ENCODE results near the gene MKRN2. TPM values are rescaled to one million over a fixed set of nuclear protein-coding genes. Genes with fewer than 3 reads are reported as not detected.

Gene MKRN2, protein sequence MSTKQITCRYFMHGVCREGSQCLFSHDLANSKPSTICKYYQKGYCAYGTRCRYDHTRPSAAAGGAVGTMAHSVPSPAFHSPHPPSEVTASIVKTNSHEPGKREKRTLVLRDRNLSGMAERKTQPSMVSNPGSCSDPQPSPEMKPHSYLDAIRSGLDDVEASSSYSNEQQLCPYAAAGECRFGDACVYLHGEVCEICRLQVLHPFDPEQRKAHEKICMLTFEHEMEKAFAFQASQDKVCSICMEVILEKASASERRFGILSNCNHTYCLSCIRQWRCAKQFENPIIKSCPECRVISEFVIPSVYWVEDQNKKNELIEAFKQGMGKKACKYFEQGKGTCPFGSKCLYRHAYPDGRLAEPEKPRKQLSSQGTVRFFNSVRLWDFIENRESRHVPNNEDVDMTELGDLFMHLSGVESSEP
- total RNA-seq (10 to 100 TPM; 32.1 to 34.1 TPM), polyA plus RNA-seq (ENCODE audit: insufficient read length in 2 of 2) (10 to 100 TPM; 31.5 to 32.1 TPM)
- long read RNA-seq, donor 1, transcript MKRN2-201 (8 exons, 2,848 nt), result major isoform, 10 of 134 reads
- long read RNA-seq, donor 1, partial matches to known transcripts, result 123 of 134 reads
- long read RNA-seq, donor 1, other reads (novel, unspliced or antisense), result 0 of 134 reads
- long read RNA-seq, donor 2, transcript MKRN2-201 (8 exons, 2,848 nt), result major isoform, 6 of 6 reads
- long read RNA-seq, donor 2, partial matches to known transcripts, result 0 of 6 reads
- long read RNA-seq, donor 2, other reads (novel, unspliced or antisense), result 0 of 6 reads
- long read RNA-seq, donor 3, partial matches to known transcripts, result 0 of 2 reads
- long read RNA-seq, donor 3, other reads (novel, unspliced or antisense), result 0 of 2 reads
- long read RNA-seq, donor 4, transcript MKRN2-201 (8 exons, 2,848 nt), result major isoform, 5 of 10 reads
- long read RNA-seq, donor 4, partial matches to known transcripts, result 5 of 10 reads
- long read RNA-seq, donor 4, other reads (novel, unspliced or antisense), result 0 of 10 reads

DNA sequence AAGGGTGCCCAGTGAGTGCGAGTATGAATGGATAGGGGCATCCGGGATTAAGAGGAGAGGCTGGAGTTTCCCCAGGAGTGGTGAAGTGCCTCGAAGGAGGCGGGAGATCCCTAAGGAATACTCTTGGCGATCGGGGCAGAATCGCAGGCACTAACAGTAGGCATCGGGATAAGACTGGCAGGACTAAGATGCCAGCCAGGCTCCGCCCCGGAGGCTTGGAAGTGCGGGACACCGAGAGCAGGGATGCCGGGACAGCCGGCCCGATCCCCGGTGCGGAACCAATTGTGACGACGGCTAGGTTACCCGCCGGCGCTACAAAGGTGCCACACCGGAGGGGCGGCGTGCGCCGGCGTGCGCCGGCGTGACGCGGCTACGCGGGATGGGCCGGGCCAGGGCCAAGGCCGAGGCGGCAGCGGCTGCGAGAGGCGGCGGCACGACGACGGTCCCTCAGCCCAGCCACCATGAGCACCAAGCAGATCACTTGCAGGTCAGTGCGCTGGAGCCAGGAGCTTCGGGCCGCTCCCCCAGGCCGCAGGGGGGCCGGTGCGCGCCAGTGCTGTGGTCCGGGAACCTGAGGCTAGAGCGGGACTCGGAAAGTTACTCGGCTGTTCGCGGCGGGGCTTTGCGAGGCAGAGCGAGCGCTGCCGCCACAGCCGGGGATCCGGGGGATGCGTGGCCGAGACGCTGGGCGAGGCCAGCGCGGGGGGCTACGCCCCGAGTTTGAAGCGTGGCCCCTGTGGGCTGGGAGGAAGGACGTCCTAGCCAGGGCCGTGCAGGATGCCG, at the start of gene MKRN2:
MKRN2 (plus strand) TSS at position 398 of the 783 bp plus-strand sequence; CDS start at position 462, 64 bp downstream.
- peak within 1 kb of the TSS; percentile 91 for H3K4me3 ChIP-seq (ENCODE audit: low read depth, low read length)
- peak; percentile 73 to 97 (median 87) for DNase-seq (ENCODE audit: low read depth in 4 of 6, low spot score in 6 of 6)
- no peaks in the 10 kb centered on the region for H3K36me3 ChIP-seq (ENCODE audit: control insufficient read depth, insufficient read depth, low read length)
- WGBS (ENCODE audit: insufficient coverage), result under 1% methylated on average over 77 of the region's 77 CpGs
- no peaks in the 10 kb centered on the region for H3K9me3 ChIP-seq (ENCODE audit: control insufficient read depth, insufficient read depth, low read length)
- H3K27me3 ChIP-seq (ENCODE audit: control insufficient read depth, insufficient read depth, low read length), result no peaks in the 10 kb centered on the region
- H3K4me1 ChIP-seq (ENCODE audit: control insufficient read depth, insufficient read depth, low read length), result peaks cover 10% of the 10 kb centered on the region
- H3K27ac ChIP-seq (ENCODE audit: low read depth, low read length), result peak within 1 kb of the TSS; percentile 97

DNA sequence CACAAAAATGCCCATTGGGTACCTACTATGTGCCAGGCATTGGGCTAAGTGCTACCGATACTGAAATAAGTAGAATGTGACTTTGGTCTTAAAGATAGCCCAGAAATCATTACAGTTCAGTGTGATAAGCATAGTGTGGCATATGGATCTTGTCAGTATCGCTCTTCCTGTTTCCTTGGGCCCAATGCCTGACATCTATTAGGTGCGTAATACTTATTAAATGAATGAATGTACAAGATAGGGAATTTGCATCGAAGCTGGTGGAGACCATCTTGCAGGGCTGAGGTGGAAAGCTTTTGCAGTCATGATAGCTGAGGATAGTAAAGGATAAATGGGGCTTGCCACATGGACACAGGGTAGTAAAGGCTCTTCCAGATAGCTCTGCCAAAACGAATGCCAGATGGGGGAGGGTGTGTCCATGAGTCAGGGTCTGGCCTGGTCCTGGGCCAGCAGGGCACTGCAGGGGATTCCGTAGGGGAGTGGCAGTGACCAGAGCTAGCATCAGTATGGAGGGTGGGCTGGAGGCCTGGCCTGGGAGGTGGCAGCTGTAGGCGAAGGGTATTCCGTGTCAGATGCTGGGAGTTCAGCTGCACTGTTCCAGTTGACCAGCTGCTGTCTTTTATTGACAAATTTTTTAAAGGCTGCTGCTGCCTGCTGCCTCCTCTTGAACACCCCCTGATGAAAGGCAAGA, 49.2 kb upstream of the MKRN2 start:
- Histone ChIP-seq H3K9me3 (ENCODE audit: control insufficient read depth, insufficient read depth, low read length) (no peaks in the 10 kb centered on the region), H3K27me3 (ENCODE audit: control insufficient read depth, insufficient read depth, low read length) (no peaks in the 10 kb centered on the region), H3K27ac (ENCODE audit: low read depth, low read length) (no peak overlapping the region), H3K4me3 (ENCODE audit: low read depth, low read length) (no peak overlapping the region), H3K4me1 (ENCODE audit: control insufficient read depth, insufficient read depth, low read length) (no peaks in the 10 kb centered on the region), H3K36me3 (ENCODE audit: control insufficient read depth, insufficient read depth, low read length) (peaks cover 43% of the 10 kb centered on the region)
- DNase-seq (ENCODE audit: low read depth in 4 of 6, low spot score in 6 of 6), result no peak
- WGBS (ENCODE audit: insufficient coverage), result 83% methylated on average over 8 of the region's 8 CpGs

DNA sequence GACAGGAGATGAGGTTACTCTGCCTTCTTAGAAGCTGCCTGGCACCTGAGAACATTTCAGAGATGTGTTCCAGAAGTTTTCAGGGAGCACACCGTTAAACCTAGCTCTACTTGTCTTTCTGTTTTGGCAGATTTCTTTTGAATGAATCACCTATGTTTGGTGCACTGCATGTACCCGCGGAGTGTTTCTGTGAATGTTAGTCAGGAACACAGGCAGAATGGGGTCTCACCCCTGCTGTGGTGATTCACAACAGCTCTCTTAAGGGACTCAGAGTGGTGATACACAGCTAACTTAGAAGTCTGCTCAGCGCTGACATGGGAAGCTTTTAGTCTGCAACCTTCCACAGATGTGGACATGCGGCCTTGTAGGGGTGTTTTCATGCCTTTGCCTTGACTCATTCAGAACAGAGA, 48.6 kb upstream of the MKRN2 start:
- H3K4me3 ChIP-seq (ENCODE audit: low read depth, low read length), result no peak overlapping the region
- no peaks in the 10 kb centered on the region for H3K27me3 ChIP-seq (ENCODE audit: control insufficient read depth, insufficient read depth, low read length)
- no peak overlapping the region for H3K27ac ChIP-seq (ENCODE audit: low read depth, low read length)
- H3K36me3 ChIP-seq (ENCODE audit: control insufficient read depth, insufficient read depth, low read length), result peaks cover 40% of the 10 kb centered on the region
- no peaks in the 10 kb centered on the region for H3K9me3 ChIP-seq (ENCODE audit: control insufficient read depth, insufficient read depth, low read length)
- DNase-seq (ENCODE audit: low read depth in 4 of 6, low spot score in 6 of 6), result no peak
- 94% methylated on average over 4 of the region's 5 CpGs for WGBS (ENCODE audit: insufficient coverage)
- no peaks in the 10 kb centered on the region for H3K4me1 ChIP-seq (ENCODE audit: control insufficient read depth, insufficient read depth, low read length)

DNA sequence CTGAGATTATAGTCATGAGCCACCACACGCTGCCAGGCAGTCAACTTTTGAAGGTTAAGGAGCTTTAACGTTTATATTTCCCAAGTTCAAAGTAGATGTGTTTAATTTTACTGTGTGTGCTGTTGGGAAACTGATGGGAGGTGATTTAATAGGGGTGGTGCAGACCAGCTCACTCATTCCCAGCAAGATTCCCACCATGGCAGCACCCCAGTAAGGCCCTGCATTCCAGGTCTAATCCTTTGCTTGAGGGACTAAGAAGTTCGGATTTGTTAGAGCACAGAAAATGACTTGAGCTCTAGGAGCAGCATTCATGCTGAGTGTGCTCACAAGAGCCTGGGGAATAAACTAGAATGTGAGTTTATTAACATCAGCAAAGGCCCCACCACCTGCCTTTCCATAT, 47.4 kb upstream of the MKRN2 start:
- no peaks in the 10 kb centered on the region for H3K27me3 ChIP-seq (ENCODE audit: control insufficient read depth, insufficient read depth, low read length)
- H3K36me3 ChIP-seq (ENCODE audit: control insufficient read depth, insufficient read depth, low read length), result peaks cover 29% of the 10 kb centered on the region
- DNase-seq (ENCODE audit: low read depth in 4 of 6, low spot score in 6 of 6), result no peak
- WGBS (ENCODE audit: insufficient coverage), result 100% methylated on average over 2 of the region's 3 CpGs
- H3K4me1 ChIP-seq (ENCODE audit: control insufficient read depth, insufficient read depth, low read length), result no peaks in the 10 kb centered on the region
- H3K9me3 ChIP-seq (ENCODE audit: control insufficient read depth, insufficient read depth, low read length), result no peaks in the 10 kb centered on the region
- no peak overlapping the region for H3K4me3 ChIP-seq (ENCODE audit: low read depth, low read length)
- no peak overlapping the region for H3K27ac ChIP-seq (ENCODE audit: low read depth, low read length)

DNA sequence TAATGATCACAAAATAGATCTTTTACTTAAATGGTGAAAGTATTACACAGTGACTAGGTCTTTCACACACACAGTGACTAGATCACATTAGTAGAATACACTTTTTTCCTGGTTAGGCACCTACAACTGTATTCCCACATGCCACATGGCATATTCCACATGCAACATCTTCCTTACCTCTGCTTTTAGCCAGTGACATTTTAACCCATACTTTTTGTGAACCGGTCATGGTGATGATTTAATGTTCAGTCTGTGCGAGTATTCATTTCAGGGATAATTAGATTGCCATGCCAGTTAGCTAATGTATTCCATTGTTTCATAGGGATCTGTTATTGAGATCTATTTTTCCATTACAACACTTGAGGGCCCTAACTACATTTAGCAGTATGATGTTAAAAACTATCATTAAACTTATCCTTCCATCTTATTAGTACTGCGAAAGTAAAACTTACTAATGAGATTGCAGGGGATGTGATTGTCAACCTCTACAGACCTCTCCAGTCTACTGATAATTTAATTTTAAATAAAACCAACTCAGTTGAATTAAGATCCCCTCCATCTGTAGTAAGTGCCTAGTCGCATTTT, 44.3 kb upstream of the MKRN2 start:
- H3K4me3 ChIP-seq (ENCODE audit: low read depth, low read length), result no peak overlapping the region
- H3K36me3 ChIP-seq (ENCODE audit: control insufficient read depth, insufficient read depth, low read length), result peaks cover 16% of the 10 kb centered on the region
- H3K9me3 ChIP-seq (ENCODE audit: control insufficient read depth, insufficient read depth, low read length), result no peaks in the 10 kb centered on the region
- H3K27me3 ChIP-seq (ENCODE audit: control insufficient read depth, insufficient read depth, low read length), result no peaks in the 10 kb centered on the region
- H3K4me1 ChIP-seq (ENCODE audit: control insufficient read depth, insufficient read depth, low read length), result no peaks in the 10 kb centered on the region
- no CpG with 5 or more reads among the region's 4 CpGs for WGBS (ENCODE audit: insufficient coverage)
- peak in 1 of 6 donors; percentile 57 for DNase-seq (ENCODE audit: low read depth in 4 of 6, low spot score in 6 of 6)
- no peak overlapping the region for H3K27ac ChIP-seq (ENCODE audit: low read depth, low read length)

DNA sequence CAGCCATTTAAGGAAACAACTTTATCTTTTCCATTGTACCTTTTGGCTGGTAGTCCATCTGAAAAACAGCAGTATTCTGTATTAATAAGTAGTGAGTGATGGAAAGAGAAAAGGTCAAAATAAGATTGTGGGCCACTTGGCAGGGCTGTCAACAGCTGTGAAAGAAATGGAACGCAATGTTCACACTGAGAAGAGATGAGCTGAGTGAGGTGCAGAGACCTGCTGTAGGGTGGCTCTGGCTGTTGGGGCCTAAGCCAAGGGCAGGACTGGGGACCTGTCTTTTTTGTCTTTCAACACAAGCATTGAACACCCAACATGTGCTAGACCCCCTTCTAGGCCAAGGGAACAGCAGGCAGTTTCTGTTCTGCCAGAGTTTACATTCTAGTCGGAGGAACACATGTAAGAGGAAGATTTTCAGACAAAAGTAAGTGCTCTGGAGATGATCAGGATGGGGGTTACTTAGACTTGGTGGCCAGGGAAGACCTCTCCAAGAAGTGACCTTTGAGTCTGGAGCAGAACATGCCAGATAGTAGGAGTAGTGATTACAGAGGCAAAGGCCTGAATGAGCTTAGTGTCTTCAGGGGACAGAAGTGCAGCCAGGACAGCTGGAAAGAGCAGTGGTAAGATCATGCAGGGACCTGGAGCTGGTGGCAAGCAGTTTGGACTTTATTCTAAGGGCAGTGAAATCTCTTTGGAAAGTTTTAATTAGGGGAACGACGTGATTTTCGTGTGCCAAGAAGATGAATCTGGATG, 43.0 kb upstream of the MKRN2 start:
- H3K4me1 ChIP-seq (ENCODE audit: control insufficient read depth, insufficient read depth, low read length), result no peaks in the 10 kb centered on the region
- DNase-seq (ENCODE audit: low read depth in 4 of 6, low spot score in 6 of 6), result no peak
- no peak overlapping the region for H3K4me3 ChIP-seq (ENCODE audit: low read depth, low read length)
- no peaks in the 10 kb centered on the region for H3K27me3 ChIP-seq (ENCODE audit: control insufficient read depth, insufficient read depth, low read length)
- H3K9me3 ChIP-seq (ENCODE audit: control insufficient read depth, insufficient read depth, low read length), result no peaks in the 10 kb centered on the region
- H3K27ac ChIP-seq (ENCODE audit: low read depth, low read length), result no peak overlapping the region
- WGBS (ENCODE audit: insufficient coverage), result 91% methylated on average over 5 of the region's 5 CpGs
- H3K36me3 ChIP-seq (ENCODE audit: control insufficient read depth, insufficient read depth, low read length), result peaks cover 11% of the 10 kb centered on the region

DNA sequence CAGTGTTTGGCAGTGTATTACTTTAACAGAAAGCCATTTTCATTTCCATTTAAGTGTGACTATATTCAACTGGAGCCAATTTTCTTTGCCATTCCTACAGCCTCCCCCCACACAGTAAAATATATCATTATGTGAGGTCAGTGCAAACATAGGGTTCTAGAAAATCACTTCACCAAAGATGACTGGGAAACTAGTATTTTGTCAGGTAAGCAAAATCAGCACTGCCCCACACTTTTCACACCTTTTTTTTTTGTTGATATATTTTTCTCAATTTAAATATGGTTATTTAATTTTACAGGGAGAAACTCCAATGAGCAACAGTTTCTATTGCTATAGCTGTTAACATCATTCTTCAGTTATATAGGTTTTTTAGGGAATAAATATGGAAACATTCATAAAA, 41.3 kb upstream of the MKRN2 start:
- Histone ChIP-seq H3K9me3 (ENCODE audit: control insufficient read depth, insufficient read depth, low read length) (no peaks in the 10 kb centered on the region), H3K4me3 (ENCODE audit: low read depth, low read length) (no peak overlapping the region), H3K27me3 (ENCODE audit: control insufficient read depth, insufficient read depth, low read length) (no peaks in the 10 kb centered on the region), H3K4me1 (ENCODE audit: control insufficient read depth, insufficient read depth, low read length) (no peaks in the 10 kb centered on the region), H3K27ac (ENCODE audit: low read depth, low read length) (no peak overlapping the region), H3K36me3 (ENCODE audit: control insufficient read depth, insufficient read depth, low read length) (peaks cover 21% of the 10 kb centered on the region)
- DNase-seq (ENCODE audit: low read depth in 4 of 6, low spot score in 6 of 6), result no peak

DNA sequence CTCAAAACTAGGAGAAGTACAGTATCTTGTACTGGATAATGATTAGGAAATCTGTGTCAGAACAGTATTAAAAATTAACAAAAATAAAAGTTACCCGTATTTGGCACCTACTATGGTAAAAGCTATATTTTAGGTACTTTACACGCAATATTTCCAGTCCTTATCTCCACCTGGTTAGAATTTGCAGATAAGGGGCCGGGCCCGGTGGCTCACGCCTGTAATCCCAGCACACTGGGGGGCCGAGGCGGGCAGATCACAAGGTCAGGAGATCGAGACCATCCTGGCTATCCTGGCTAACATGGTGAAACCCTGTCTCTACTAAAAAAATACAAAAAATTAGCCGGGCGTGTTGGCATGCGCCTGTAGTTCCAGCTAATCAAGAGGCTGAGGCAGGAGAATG, 40.0 kb upstream of the MKRN2 start:
- no peak for DNase-seq (ENCODE audit: low read depth in 4 of 6, low spot score in 6 of 6)
- Histone ChIP-seq H3K4me3 (ENCODE audit: low read depth, low read length) (no peak overlapping the region), H3K27me3 (ENCODE audit: control insufficient read depth, insufficient read depth, low read length) (no peaks in the 10 kb centered on the region), H3K36me3 (ENCODE audit: control insufficient read depth, insufficient read depth, low read length) (peaks cover 28% of the 10 kb centered on the region), H3K4me1 (ENCODE audit: control insufficient read depth, insufficient read depth, low read length) (no peaks in the 10 kb centered on the region), H3K9me3 (ENCODE audit: control insufficient read depth, insufficient read depth, low read length) (no peaks in the 10 kb centered on the region), H3K27ac (ENCODE audit: low read depth, low read length) (no peak overlapping the region)
- WGBS (ENCODE audit: insufficient coverage), result 90% methylated on average over 10 of the region's 11 CpGs
